GM21737 (cell line): ENCODE measurements around the gene CCL5.
"Not testable (repeated sequence)": the region's sequence is repeated elsewhere in the genome, so short reads cannot be mapped to it uniquely, and the experiment has no call there.

Source experiments
- ATAC-seq: cut with Tn5 transposase; IDR thresholded peaks from one replicate; pipeline ENCODE4 v1.9.1; 2021; ENCODE audit warnings: mild to moderate bottlenecking, moderate library complexity; ENCODE audit not compliant: unreplicated experiment

Gene CCL5

DNA sequence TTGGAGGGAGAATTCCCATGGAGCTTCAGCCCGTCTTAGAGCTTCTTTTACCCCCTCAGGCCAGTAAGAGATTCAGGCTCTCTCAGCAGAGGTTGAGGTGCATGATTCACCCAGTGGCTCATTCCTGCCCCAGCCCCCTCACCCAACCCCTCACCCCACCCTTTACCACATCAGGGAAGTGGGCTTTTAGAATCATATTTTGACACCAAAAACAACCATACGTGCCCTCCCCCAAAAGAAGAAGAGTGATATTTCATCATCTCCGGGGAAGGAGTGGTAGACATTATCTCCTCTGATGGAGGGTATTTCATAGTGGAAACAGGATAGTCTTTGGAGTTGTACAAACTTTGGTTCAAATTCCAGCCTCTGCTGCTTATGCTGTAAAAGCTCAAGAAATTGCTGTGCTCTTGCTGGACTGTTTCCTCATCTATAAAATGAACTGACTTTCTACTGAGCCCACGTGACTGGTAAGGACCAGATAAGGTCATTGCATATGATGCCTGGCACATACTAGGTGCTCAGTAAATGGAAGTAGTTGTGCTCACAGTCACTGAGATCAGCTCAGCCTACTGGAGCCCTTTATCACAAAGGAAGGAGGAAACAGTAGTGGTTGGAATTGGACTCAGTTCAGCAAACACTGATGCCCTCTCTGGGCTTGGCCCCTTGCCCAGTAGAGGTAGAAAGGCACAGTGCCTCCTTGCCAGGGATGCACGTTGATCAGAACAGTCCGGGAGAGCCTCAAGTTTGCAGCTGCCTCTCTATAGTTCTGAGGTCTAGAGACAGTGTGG, 18.3 kb upstream of the CCL5 start:
- ATAC-seq = no peak

DNA sequence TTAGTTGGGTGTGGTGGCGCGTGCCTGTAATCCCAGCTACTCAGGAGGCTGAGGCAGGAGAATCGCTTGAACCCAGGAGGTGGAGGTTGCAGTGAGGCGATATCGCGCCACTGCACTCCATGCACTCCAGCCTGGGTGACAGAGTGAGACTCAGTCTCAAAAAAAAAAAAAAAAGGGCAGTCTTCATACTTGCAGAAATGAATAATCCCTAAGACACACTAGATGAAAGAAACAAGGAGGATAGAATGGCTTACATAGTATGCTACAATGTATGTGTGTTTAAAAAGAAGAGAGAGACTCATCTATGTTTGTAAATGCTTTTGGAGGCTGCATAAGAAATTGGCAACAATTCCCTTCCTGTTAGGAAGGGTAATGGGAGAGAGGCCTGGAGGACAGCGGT, 17.6 kb upstream of the CCL5 start:
- ATAC-seq = not testable (repeated sequence)

DNA sequence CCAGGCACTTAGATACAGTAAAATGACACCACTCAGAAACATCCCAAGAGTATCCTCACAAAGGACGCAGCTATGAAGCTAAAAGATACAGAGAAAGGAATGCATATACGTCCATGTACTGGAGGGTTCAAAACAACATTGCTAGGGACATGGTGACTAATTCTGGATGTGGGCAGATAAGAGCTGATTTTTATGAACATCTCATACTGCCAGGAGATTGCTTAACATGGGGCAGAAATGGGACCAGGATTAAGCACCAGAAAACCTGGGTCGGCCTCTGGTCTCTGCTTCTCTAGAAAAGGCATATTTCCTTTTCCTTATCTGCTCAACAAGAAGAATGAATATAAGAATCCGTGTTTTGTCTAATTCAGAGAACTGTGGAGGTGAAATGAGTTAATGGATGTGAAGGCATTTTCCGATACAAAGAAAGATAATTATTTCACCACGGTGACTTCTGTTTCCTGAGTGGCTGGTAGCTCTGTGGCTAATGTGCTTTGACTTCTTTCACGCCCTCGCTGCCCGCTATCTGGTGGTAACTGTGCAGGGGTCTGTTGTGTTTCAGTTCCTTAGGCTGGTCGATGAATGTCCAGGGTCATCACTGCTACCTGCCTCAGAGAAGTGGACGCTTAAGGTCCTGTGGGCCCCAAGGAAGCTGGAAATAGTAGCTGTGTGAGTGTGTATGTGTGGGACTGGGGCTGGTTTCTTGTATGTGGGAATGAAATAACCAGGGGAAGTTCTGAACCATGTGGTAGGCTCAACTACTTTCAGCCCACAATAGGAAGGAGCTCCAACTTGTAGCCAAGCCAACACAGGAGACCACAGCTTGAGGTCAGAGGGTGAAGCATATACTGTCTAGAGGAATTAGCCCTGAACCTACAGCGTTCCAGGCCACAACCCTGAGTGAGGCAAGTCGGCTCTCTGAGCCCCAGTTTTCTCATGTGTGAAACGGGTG, 15.8 kb upstream of the CCL5 start:
- ATAC-seq = no peak

DNA sequence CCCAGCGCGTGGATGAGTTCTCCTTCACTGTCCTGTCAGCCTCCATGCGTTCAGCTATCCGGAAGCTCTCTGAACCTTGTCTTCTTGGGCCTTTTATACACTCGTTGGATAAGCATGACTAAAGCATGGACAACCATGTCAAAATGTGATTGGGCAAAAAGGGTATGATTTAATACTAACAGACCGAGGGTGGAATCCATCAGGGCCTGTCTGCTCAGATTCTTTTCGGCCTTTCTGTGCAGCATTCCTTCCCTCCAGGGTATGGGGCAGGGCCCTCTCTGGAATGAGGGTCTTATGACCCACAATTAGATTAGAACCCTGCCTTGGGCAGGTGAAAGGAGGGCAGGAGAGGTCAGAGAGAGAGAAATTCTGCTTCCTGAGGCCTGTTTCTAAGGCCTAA, 14.0 kb upstream of the CCL5 start:
- no peak for ATAC-seq

DNA sequence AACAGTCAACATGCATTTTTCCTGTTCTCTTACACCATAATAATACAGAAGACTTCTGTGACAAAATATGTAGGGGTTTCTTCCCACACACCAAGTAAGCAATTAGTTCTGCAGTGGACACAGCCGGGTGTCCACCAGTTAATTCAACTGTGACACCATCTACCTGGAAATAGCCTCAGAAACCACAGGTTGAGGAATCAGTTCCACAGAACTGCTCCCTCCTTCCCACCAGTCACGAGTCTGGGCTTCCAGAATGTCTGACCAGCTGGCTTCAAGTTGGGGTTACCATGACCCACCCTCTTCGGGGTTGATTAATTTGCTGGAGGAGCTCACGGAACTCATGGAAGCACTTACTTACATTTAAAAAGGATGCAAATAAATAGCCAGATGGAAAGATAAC, 13.6 kb upstream of the CCL5 start:
- no peak for ATAC-seq

DNA sequence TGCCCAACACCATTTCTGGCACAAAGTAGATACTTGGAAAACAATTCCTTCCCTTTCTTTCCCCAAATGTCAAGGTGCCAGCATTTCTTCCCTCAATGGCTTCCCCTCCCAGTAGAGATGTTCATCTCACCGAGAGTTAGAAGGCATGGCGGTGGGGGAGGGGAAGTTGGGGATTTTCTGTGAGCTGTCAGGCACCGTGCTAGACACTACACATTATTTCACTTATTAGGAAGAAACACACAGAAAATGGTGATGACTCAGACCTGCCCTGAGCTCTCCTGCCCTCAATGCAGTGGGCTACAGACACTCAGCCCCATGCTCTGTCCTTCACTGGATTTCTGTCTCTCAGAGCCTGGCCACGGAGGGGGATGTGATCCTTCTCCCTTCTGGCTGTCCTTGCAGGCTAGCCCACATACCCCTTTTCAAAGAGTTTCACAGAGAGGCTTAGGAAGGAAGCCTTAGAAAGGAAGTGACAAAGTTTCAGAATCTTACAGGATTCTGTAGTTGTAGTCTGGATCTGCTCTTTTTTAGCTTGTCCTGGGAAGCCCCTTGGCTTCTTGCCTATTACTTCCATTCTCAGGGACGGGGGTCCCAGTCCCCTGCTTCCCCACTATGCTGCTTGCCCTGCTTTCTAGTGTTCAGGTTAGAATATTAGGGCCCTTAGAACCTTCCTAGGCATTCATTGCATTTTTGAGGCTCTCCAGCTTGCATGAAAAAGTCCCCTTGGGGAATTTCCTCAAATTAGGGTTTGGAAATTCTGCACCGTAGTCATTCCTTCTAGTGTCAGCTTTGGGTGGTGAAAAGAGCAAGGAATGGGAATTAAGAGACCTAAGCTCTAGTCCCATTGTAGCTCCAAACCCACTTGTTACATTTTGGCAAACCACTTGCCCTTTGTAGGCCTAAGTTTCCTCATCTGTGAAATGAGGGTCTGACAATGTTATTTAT, 12.2 kb upstream of the CCL5 start:
- ATAC-seq = no peak

DNA sequence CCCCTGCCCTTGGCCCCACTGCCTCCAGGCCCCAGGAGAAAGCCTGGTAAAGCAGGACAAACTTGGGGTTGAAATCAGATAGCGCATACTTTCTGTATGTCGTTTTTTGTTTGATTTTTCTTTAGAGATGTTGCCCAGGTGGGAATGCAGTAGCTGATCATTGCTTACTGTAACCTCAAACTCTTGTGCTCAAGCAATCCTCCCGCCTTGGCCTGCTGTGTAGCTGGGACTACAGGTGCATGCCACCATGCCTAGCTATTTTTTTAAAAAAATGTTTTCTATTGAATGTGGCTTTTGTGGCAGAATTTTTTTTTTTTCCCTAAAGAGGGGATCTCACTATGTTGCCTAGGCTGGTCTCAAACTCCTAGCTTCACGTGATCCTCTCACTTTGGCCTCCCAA, 11.1 kb upstream of the CCL5 start:
- no peak for ATAC-seq

DNA sequence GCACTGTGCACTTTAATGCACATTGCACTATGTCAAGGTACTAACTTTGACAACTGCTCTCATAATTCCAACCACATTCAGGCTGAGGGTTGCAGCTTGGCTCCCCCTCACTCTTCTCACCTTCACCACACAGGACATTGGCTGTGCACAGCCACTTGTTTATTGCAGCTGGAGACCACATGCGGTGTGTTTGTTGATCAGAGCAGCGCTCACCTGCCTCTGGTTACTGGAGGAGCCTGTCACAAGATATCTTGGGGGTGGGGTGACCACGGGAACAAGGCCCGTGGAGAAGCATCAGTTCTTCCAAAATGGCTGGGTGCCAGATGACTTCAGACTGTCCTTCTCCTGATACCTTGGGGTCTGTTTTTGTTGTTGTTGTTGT, 10.6 kb upstream of the CCL5 start:
- ATAC-seq = no peak

DNA sequence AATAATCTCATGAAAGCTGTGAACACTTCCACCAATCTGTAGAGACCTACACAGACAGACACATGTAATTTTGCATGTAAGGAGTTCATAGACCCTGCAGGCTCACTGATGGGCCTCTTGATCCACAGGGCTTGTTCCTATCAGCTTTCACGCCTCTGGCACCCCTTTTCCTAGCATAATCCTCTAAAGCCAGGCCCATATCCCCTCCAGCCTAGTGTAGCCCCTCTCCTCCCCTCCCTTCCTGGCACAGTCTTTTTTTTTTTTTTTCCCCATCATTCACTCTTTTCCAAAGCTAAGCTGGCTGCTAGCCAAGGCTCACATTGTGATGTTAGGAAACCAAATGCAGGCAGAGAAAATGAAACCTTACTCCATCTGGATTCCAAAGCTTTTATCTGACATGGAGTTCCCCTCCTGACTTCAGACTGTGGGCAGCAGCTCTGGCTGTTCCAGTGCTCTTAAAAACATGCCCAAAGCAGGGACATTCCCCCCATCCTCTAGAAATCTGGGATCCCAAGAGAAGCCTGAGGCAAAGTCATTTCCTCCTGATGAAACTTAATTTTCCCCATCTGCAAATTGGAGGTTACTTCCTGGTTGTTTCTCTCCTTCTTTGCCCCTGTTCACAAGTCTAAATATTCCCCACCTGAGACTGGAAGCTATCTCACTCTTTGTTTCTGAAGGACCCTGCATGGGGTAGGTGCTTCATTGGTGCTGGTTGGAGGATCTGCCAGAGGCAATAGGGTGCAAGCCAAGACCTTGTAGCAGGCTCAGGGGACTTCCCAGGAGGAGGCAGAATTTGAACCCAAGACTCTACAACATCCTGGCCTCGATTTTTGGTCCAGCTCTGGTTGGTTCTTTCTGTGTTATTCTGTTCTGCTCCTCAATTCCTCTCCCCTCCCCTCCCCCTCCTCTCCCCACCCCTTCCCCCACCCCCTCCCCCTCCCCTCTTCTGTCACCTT, 9.9 kb upstream of the CCL5 start:
- no peak for ATAC-seq

DNA sequence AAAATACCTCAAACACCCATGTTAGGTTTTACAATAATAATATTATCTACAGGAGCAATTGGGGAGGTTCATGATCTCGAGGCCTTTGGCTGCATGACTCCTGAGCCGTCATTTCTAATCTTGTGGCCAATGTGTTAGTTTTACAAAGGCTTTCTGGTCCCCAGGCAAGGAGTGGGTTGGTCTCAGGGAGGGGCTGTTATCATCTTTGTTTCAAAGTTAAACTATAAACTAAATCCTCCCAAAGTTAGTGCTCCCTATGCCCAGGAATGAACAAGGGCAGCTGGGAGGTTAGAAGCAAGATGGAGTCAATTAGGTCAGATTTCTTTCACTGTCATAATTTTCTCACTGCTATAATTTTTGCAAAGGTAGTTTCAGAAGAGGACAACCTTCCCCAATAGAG, 9.1 kb upstream of the CCL5 start:
- ATAC-seq = no peak

DNA sequence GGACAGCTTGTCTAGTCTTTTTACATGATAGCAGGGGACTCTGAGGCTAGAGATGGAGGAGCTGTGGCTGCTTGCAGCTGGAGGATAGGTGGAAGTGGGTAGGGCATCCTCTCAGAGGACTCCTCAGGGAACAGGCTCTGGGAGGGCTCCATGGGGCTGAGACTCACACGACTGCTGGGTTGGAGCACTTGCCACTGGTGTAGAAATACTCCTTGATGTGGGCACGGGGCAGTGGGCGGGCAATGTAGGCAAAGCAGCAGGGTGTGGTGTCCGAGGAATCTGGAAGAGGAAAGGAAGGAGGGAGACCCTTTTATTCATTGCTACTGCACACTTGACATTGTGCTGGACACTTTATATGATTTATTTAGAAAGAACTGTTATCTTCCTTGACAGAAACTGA, 1.8 kb downstream of the CCL5 start:
- ATAC-seq = no peak

DNA sequence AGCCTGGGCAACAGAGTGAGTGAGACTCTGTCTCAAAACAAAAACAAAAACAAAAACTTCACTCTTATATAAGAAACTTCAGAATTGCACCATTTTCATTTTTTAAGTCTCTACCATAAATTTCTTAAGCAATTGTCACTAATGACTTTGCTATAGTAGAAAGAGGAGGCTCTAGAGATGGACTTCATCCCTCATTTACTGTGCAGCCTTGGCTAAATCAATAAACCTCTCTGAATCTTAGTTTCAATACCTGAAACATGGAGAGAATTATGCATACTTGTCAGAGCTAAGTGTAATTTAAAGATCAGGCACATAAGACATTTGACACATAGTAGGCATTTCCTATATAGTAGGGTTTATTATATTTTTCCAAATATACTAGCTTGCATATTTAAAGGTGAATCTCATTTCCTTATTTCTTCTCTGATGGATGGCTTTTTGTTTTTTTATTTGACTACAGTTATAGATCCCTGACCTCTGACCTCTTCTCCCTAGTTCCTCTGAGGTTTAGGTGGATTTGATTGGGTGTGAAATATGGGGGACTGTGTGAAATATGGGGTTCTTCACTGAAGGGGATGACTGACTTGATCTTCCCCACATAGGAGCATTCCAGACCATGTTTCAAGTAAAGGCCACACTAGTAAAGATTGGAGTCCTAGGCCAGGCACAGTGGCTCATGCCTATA, 2.7 kb downstream of the CCL5 start:
- ATAC-seq = no peak

DNA sequence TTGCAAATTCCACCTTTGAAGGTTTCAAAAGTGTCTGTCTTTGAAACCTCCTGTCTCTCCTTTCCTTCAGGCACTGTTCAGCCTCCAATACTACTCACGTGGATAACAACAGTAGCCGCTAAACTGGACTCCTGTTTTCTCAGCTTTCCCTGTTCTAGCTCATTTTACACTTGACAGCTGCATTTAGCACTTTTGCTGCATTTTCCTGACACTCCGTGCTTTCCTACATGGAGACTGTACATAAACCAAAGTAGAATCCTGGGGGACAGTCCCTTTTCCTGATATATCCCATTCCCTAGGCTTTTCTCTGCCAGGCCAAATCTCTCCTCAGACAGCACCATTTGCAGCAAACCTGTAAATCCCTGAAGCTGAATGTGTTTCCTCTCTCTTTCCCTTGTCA, 3.6 kb downstream of the CCL5 start:
- ATAC-seq = no peak

DNA sequence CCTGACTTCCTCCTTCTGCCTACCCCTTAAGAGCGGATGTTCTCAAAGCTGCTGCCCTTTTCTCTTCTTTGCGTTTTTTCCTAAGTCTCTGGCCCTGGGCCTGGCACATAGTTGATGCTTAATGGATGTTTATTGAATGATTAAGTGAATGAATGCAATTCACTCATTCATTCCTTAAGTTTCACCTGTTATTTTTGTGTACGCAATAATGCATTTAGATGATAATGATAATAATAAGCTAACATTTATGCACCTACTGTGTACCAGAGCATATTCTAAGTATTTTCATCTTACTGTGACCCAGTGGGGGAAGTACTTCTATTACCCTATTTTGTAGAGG, 4.4 kb downstream of the CCL5 start:
- no peak for ATAC-seq

DNA sequence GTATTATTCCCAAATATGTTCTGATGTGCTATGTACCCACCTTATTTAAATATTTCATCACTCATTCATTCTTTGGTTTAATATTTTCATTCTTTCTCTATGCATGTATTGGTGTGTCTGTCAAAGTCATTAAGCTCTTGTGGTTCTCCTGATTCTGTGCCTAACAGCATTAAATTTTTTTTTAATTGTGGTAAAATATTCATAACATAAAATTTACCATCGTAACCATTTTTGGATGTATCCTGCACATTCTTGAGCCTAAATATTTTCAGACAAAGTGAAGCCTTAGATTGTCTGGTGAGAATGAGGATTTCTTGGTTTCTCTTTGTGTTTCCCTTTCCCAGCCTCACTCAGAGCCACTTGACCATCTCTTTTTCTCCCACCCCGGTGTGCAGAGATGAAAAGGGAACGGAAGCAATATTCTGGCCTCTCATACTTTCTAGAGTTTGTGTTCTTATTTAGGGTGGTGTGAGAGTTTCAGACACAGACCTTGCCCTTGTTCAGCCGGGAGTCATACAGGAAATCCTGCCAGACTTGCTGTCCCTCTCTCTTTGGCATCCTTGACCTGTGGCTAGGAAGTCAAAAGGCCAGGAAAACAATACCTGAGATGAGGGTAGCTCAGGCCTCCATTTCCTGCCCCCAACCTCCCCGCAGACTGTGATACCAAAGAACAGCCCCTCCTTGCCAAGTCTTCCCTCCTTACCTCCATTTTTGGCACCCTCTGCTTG, 4.9 kb downstream of the CCL5 start:
- ATAC-seq = no peak

DNA sequence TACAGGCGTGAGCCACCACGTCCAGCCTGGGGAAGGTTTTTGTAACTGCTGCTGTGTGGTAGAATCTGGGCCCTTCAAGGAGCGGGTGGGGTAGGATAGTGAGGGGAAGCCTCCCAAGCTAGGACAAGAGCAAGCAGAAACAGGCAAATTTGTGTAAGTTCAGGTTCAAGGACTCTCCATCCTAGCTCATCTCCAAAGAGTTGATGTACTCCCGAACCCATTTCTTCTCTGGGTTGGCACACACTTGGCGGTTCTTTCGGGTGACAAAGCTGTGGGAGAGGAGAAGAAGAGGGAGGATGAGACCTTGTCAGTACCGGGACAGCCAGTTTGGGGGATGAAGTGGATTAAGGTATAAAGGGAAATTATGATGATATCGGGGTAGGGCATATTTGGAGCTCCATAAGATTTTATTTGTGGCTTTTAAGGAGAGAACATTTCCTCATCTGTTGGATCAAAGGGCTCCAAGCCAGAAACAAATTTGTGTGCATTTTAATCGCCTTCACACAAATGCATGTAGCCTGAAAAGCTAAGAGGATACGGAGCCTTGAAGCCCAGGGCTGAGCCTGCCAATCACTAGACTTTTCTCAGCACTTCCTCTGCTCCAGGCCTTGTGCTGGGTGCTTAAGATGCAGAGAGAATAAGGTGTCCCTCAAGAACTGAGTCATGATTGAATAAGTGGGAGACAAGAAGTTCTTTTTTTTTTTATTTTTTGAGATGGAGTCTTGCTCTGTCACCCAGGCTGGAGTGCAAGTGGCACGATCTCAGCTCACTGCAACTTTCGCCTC, 7.8 kb downstream of the CCL5 start:
- ATAC-seq = no peak

DNA sequence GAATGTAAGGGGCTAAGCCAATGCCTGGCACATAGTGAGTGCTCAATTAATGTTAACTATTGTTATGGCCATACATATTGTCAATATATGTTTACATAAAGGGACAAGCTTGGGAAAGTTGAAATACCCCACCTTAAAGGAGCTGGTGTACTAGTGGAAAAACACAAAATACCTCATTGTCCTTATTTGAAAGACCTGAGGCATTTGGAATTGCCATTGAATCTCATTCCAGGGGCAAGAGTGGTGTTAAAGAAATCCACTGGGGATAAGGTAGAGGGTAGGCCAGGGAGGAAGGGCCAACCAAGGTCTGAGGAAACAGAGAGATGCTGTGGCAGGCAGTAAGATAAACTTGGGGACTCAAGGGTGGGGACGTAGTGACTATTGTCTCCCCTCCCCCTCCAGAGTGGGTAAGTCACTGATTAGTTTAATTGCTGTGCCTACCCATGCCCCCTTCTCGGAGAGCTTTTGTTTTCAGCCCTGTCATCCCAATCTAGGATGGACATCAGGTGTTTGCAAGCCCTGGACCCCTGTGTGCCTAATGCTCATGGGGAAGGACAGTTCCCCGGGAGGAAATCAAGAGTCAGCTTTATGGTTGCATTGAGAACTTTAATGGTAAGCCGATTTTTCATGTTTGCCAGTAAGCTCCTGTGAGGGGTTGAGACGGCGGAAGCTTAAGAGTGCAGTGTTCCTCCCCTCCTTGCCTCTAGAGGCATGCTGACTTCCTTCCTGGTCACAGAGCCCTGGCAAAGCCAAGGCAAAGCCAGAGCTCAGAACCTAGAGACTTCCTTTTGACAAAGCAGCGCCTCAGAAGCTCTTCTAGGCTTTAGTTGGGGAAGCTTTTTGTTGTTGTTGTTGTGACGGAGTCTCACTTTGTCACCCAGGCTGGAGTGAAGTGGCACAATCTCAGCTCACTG, 9.0 kb downstream of the CCL5 start:
- ATAC-seq = no peak
